ENCODE results near the gene ADAMTS8. TPM values are rescaled to one million over a fixed set of nuclear protein-coding genes. Genes with fewer than 3 reads are reported as not detected.

ADAMTS8 gene
- total and polyA plus RNA-seq, 10 donors = 0.30 to 2.5 (median 0.73) TPM; not detected in 1

DNA sequence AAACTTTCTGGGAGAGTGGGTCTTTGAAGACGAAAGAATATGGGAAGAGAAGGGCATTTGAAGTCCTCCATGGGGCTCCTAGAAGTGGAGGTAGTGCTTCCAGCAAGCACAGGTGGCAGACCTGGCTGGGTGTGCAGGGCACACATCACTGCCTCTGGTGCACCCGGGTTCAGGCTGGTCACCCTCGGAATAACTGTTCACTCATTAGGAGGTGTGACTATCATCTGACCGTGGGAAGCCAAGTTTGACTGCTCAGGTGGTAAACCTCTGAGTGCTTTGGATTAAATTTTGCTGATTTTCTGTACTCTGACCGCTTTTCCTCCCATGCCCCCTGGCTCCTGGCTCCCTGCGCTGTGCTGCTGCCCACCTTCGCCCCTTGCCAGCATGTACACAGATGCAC, 31.1 kb upstream of the ADAMTS8 start:
- H3K27me3 ChIP-seq (replicated peaks in 1 of 7) = peaks cover 0 to 40% (median 0%) of the 10 kb centered on the region in 7 donors
- H3K4me1 ChIP-seq = peaks cover 0 to 4% (median 0%) of the 10 kb centered on the region in 6 donors
- intact Hi-C loops (cut with DNase I; ENCODE audit: low total_unique reads) = no loop called here
- H3K27ac ChIP-seq = no peak overlapping the region
- TF ChIP-seq CTCF (IDR thresholded peaks at IDR 0.05 in 8 of 11, conservative IDR thresholded peaks at IDR 0.05 in 3 of 11) (no peak), POLR2A (IDR thresholded peaks at IDR 0.05) (no peak), POLR2AphosphoS5 (IDR thresholded peaks at IDR 0.05) (no peak)
- DNase-seq = no peak
- H3K4me3 ChIP-seq = no peak overlapping the region
- no peaks in the 10 kb centered on the region for H3K9me3 ChIP-seq
- 84 to 96% (median 89%) methylated on average over 7 of the region's 7 CpGs for WGBS, 5 donors
- H3K36me3 ChIP-seq = no peaks in the 10 kb centered on the region

GRCh38 chr11:130458410-130458729, 30.0 kb upstream of the ADAMTS8 start:
- Histone ChIP-seq H3K9me3 (no peaks in the 10 kb centered on the region), H3K27ac (peak overlapping the region in 4 of 8 donors; percentile 4 to 56 (median 38)), H3K27me3 (replicated peaks in 1 of 7) (peaks cover 0 to 47% (median 0%) of the 10 kb centered on the region in 7 donors), H3K4me1 (peaks cover 0 to 4% (median 0%) of the 10 kb centered on the region in 6 donors), H3K36me3 (no peaks in the 10 kb centered on the region), H3K4me3 (no peak overlapping the region)
- DNase-seq = no peak
- intact Hi-C loops (cut with DNase I; ENCODE audit: low total_unique reads) = no loop called here
- 63 to 79% (median 69%) methylated on average over 2 to 4 of the region's 4 CpGs for WGBS, 5 donors
- TF ChIP-seq CTCF (IDR thresholded peaks at IDR 0.05 in 8 of 11, conservative IDR thresholded peaks at IDR 0.05 in 3 of 11) = no peak
- TF ChIP-seq POLR2AphosphoS5 (IDR thresholded peaks at IDR 0.05) = no peak
- no peak for TF ChIP-seq POLR2A (IDR thresholded peaks at IDR 0.05)

GRCh38 chr11:130457623-130458409, 29.4 kb upstream of the ADAMTS8 start:
- Histone ChIP-seq H3K27ac (peak overlapping the region in 5 of 8 donors; percentile 4 to 56 (median 28)), H3K4me1 (peaks cover 0 to 4% (median 0%) of the 10 kb centered on the region in 6 donors), H3K36me3 (no peaks in the 10 kb centered on the region), H3K9me3 (no peaks in the 10 kb centered on the region), H3K27me3 (replicated peaks in 1 of 7) (peaks cover 0 to 47% (median 0%) of the 10 kb centered on the region in 7 donors), H3K4me3 (no peak overlapping the region)
- no peak for DNase-seq
- intact Hi-C loops (cut with DNase I; ENCODE audit: low total_unique reads) = no loop called here
- 67 to 83% (median 80%) methylated on average over 18 to 20 of the region's 20 CpGs for WGBS, 5 donors
- TF ChIP-seq POLR2A (IDR thresholded peaks at IDR 0.05) (no peak), CTCF (IDR thresholded peaks at IDR 0.05 in 8 of 11, conservative IDR thresholded peaks at IDR 0.05 in 3 of 11) (no peak), POLR2AphosphoS5 (IDR thresholded peaks at IDR 0.05) (no peak)

DNA sequence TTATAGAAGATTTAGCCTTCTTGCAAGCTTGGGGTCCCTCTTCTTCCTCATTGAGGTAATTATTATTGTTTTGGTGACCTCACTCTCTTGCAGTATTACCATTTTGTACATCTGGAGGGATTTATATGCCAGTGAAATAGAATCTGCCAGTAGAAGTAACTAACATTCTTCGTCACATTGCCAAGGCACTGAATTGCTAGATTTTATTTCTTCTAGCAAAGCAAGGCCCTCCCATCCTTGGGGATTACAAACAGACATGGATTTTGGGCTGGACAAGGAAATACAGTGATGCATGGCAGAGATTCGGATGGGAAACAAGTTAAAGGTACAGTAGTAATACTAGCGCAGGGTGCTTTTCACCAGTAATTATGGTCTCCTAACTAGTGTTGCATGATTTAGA, 27.9 kb upstream of the ADAMTS8 start:
- Histone ChIP-seq H3K9me3 (no peaks in the 10 kb centered on the region), H3K27me3 (replicated peaks in 1 of 7) (peaks cover 0 to 48% (median 0%) of the 10 kb centered on the region in 7 donors), H3K27ac (no peak overlapping the region), H3K36me3 (no peaks in the 10 kb centered on the region), H3K4me3 (no peak overlapping the region), H3K4me1 (peaks cover 0 to 6% (median 0%) of the 10 kb centered on the region in 6 donors)
- WGBS, 5 donors = 81 to 94% (median 91%) methylated on average over 3 of the region's 3 CpGs
- no peak for TF ChIP-seq POLR2AphosphoS5 (IDR thresholded peaks at IDR 0.05)
- no peak for TF ChIP-seq POLR2A (IDR thresholded peaks at IDR 0.05)
- no peak for TF ChIP-seq CTCF (IDR thresholded peaks at IDR 0.05 in 8 of 11, conservative IDR thresholded peaks at IDR 0.05 in 3 of 11)
- intact Hi-C loops (cut with DNase I; ENCODE audit: low total_unique reads) = no loop called here
- no peak for DNase-seq

Measured in spleen (tissue), 11 donors.